HL-60/S4 treated with phorbol 12-myristate 13-acetate at 8.2 ng/mL for 4 days and 3 days (cell line): Measurements from ENCODE around the gene ERP44.
"Not testable (repeated sequence)": the region's sequence is repeated elsewhere in the genome, so short reads cannot be mapped to it uniquely, and the experiment has no call there.

Experiments used
- in situ Hi-C: fragments of 300-500 bp; cut with MboI; formaldehyde crosslinking; loops from 2 replicates; pipeline ENCODE4 v1.15.0; 2022; ENCODE audit warnings: low sequenced_read_pairs

Gene ERP44

GRCh38 chr9:100070104-100071041, 28.4 kb downstream of the ERP44 start:
- in situ Hi-C loops = no loop called here

GRCh38 chr9:100069068-100069467, 29.7 kb downstream of the ERP44 start:
- in situ Hi-C loops = not testable (repeated sequence)

- in situ Hi-C loops = not testable (repeated sequence)
Observed at GRCh38 chr9:100067990-100068389, 30.8 kb downstream of the ERP44 start.

- in situ Hi-C loops = no loop called here
Observed at GRCh38 chr9:100066539-100066938, 32.3 kb downstream of the ERP44 start.

- in situ Hi-C loops = no loop called here
Observed at GRCh38 chr9:100064872-100065581, 33.8 kb downstream of the ERP44 start.

GRCh38 chr9:100063185-100063584, 35.6 kb downstream of the ERP44 start:
- in situ Hi-C loops = no loop called here

GRCh38 chr9:100062683-100063082, 36.1 kb downstream of the ERP44 start:
- in situ Hi-C loops = not testable (repeated sequence)

- in situ Hi-C loops = no loop called here
Observed at GRCh38 chr9:100058699-100059579, 39.9 kb downstream of the ERP44 start.

- in situ Hi-C loops = no loop called here
Observed at GRCh38 chr9:100057624-100058023, 41.2 kb downstream of the ERP44 start.

GRCh38 chr9:100056561-100056960, 42.2 kb downstream of the ERP44 start:
- in situ Hi-C loops = no loop called here

GRCh38 chr9:100052375-100052774, 46.4 kb downstream of the ERP44 start:
- in situ Hi-C loops = no loop called here

- in situ Hi-C loops = loop anchor here (25.0 kb wide), 1 partner anchor 163 kb away; no protein-coding TSS in a partner anchor
Observed at GRCh38 chr9:100049551-100049950, 49.2 kb downstream of the ERP44 start.

GRCh38 chr9:100038472-100038871, 60.3 kb downstream of the ERP44 start:
- in situ Hi-C loops = loop anchor here (25.0 kb wide), 1 partner anchor 174 kb away; no protein-coding TSS in a partner anchor

GRCh38 chr9:100033877-100034551, 64.8 kb downstream of the ERP44 start:
- in situ Hi-C loops = loop anchor here (25.0 kb wide), 1 partner anchor 178 kb away; no protein-coding TSS in a partner anchor

GRCh38 chr9:100030548-100030947, 68.3 kb downstream of the ERP44 start:
- in situ Hi-C loops = loop anchor here (25.0 kb wide), 1 partner anchor 182 kb away; no protein-coding TSS in a partner anchor

- in situ Hi-C loops = loop anchor here (25.0 kb wide), 1 partner anchor 183 kb away; no protein-coding TSS in a partner anchor
Observed at GRCh38 chr9:100029251-100029650, 69.5 kb downstream of the ERP44 start.

GRCh38 chr9:100028201-100028784, 70.5 kb downstream of the ERP44 start:
- in situ Hi-C loops = loop anchor here (25.0 kb wide), 1 partner anchor 184 kb away; no protein-coding TSS in a partner anchor

GRCh38 chr9:100027543-100027942, 71.3 kb downstream of the ERP44 start:
- in situ Hi-C loops = loop anchor here (25.0 kb wide), 1 partner anchor 185 kb away; no protein-coding TSS in a partner anchor

GRCh38 chr9:100021931-100022330, 76.9 kb downstream of the ERP44 start:
- in situ Hi-C loops = loop anchor here (25.0 kb wide), 2 partner anchors 210 to 760 kb away; partner anchors contain the start of gene NR4A3
